Stimulated activated CD4-positive, alpha-beta T cell treated with anti-CD3 and anti-CD28 coated beads, Interleukin-12 subunit alpha, Interleukin-12 subunit beta, amount 100 ng/mL, for 24 hours (primary cell): ENCODE data around the gene CPED1.
"Not testable (repeated sequence)": the region's sequence is repeated elsewhere in the genome, so short reads cannot be mapped to it uniquely, and the experiment has no call there.

Experiments used
- DNase-seq, 2 experiments: peaks; one replicate each; pipeline ENCODE4 v3.0.0-alpha.2; 2020; ENCODE audit warnings: low read depth in 2 of 2

CPED1 gene

DNA sequence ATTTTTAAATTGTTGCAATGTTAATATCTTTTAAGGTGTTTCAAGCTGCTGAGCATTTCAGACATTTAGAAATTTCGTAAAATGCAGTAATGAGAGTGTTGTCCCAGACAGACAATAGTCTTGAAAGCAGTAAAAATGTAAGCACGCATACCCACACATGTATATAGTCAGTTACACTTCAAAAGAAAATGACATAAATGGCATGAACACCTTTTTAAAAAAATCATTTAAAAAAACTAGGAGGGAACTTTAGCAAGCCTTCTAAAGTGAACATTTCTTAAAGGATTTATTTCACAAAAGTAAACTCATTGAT lies 51.0 kb downstream of the CPED1 start:
- DNase-seq, result no peak

- no peak for DNase-seq
Observed at GRCh38 chr7:121039994-121040393, 51.5 kb downstream of the CPED1 start.

DNA sequence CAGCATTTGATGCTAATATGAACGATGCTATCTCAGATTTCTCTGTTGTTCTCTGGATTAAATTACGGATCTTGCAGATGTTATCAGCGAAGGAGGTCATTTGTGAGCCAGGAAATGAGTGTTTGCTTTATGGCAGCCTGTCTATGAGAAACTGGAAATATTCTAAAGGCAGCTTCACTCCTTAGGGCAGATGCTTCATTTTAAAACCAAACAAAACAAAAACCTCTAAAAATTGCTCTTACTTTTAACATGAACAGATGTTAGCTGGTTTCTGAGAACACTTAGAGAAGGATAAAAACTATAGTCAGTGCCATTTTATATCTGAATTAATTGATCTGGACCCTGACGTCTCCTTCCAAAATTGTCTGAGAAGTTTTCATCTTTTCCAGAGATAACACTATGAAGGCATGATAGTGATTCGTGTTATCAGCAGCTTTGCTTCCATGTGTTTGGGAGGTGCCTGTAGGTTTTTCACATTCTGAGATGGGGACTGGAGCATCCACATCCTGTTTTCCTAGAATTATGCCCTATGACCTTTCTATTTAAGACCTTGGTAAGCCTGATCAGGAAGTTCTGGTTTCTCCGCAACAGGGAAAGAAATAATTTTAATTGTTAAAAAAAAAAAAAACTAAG lies 53.1 kb downstream of the CPED1 start:
- DNase-seq, result no peak

GRCh38 chr7:121042195-121042594 lies 53.7 kb downstream of the CPED1 start:
- no peak for DNase-seq

GRCh38 chr7:121042899-121043298 lies 54.4 kb downstream of the CPED1 start:
- DNase-seq, result no peak

GRCh38 chr7:121043314-121044234 lies 55.1 kb downstream of the CPED1 start:
- DNase-seq, result no peak

DNA sequence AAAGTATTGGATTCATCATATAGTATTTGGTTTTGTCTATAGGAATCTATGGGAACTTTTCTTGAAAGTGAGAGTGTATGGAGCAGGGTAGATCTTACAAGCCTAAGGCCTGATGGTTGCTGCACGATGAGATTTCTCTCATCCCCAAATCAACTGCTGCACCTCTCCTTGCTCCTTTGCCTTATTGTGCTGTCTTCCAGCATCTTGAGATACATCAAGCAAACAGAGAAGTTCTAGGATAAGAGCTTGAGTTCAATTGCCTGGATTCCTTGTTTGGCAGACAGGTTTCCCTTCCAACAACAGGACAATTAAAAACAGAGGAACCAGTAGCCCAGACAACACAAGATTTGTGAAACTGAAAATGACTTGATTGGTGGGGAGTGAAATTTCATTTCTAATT lies 56.6 kb downstream of the CPED1 start:
- no peak for DNase-seq

DNA sequence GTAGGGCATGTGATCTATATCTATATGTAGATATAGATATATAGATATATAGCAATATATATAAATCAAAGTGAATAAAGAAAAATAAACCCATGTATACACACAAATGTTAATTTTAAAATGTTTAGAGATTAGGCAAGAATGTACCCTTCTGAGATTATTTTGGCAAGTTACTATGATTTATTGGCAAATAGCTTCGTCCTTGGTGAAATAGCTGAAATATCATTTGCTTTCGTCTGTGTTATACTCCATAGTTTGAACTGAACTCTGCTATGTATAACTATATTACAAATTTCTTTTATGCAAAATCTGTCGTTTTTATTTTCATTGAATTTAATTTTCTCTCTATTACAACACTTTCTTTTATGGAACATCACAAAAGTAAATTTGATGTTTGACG lies 57.5 kb downstream of the CPED1 start:
- no peak for DNase-seq

DNA sequence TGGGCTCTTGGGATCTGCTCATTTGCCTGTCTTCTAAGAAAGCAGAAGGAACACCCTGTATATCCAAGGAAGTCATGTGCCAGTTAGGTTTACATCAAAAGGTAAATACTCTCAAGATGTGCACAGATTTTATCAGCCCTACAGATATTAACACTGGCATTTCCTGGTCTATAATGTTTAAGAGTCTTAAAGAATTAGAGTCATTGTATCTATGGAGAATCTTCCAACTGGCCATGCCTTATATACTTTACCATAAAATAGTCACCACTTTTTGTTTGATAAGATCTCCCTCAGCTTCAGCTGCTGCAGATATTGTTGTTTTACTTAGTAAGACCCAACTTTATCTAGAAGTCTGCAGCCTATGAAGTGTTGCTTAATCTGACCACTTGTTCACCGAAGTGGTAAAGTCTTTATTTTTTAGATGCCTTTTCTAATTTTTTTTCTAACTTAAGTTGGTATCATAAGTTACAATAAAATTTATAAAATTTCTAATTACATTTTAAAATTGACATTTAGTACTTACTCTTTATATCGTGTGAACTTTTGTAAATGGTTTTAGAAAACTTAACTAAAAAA lies 58.5 kb downstream of the CPED1 start:
- no peak for DNase-seq

DNA sequence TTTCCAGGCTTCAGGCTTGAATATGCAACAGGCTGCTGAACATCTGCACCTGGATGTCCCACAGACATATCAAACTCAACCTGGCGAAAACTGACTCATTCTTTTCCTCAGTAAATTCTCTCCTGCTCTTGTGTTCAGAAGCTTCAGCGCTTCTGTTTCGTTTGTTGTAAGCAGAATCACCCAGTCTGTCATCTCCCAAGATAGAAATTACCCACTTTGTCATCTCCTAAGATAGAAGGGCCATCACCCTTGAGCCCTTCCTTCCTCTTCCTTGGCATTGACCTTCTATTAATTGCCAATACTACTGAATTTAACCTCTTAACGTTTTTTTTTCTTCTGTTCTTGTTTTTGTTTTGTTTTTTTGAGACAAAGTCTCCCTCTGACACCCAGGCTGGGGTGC lies 59.7 kb downstream of the CPED1 start:
- DNase-seq, result no peak

DNA sequence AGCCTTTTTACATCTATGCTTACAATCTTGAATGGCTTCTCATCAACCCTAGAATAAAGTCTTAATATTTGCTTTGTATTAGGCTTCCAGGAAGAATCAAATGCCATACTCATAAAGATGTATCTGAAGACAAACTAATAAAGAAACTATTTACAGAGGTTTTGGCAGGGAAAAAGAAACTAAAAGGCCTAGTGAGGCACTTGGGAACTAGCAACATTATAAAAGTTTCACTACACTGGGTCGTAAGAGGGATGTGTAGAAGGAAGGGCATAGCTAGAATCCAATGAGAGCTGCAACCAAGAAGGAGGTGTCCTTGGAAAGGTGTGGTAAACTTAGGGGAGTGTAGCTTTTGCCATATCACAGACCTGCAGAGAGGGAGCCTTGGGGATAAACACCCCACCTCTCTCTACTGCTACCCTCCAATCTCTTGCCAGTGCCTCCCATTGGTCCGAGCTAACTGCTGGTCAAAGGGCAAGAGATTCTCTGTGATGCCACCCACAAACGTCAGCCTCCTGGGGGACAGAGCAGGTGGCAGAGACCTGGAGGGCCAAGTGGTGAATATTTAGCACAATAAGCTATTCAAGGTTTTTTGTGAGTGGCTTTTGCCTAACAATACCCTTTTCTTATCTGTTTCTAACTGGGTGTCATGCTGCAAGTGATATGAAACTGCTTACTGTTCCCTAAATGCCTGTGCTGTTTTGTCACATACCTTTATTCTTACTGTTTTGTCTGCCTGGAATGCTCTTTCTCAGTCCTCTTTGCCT lies 60.7 kb downstream of the CPED1 start:
- DNase-seq, result no peak

GRCh38 chr7:121049897-121050296 lies 61.4 kb downstream of the CPED1 start:
- DNase-seq, result no peak

DNA sequence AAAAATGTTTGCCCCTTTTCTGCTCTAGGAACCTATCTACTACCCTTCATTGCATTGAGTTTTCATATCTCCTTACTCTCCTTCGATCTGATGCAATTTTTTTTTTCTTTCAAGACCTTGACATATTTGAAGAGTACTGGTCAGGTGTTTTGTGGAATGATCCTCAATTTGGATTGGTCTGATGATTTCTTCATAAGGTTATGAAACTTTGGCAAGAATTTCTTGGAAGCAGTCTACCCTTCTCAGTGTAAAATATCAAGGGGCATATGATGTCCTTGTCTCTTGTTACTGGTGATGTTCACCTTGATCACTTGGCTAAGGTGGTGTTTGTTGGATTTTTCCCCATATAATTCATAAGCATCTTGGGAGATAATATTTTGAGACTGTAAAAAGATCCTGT lies 64.7 kb downstream of the CPED1 start:
- no peak for DNase-seq

DNA sequence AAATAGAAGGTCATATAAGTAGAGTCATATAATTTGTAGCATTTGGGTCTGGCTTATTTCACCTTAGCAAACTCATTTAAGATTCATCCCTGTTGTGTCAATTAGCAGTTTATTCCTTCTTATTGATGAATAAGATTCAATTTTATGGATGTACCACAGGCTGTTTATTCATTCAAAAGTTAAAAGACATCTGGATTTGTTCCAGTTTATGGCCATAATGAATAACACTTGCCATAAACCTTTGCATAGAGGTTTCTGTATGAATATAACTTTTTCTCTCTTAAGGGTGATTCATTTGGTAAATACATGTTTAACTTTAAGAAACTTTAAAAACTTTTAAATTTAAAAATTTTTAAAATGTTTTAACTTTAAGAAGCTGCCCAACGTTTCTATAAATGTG lies 66.4 kb downstream of the CPED1 start:
- no peak for DNase-seq

- DNase-seq, result no peak
Observed at GRCh38 chr7:121057878-121058277, 69.4 kb downstream of the CPED1 start.

DNA sequence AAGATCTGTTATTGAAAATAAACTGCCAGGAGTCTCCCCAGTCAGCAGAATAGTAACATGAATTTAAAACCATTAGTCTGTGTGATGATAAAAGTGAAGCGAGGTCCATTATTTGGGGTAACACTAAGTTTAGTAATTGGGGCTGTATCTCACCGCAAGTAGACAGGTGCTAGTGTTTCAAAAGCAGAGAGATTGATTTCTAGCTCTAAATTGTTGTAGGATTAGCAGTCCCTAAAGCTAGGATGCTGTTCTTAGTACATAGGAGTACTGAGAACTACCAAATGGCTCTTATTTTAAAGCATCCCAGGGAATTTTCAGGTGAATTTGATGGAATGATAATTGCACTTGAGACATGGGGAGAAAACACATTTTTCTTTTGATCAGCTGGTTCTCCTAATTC lies 70.5 kb downstream of the CPED1 start:
- DNase-seq, result no peak

DNA sequence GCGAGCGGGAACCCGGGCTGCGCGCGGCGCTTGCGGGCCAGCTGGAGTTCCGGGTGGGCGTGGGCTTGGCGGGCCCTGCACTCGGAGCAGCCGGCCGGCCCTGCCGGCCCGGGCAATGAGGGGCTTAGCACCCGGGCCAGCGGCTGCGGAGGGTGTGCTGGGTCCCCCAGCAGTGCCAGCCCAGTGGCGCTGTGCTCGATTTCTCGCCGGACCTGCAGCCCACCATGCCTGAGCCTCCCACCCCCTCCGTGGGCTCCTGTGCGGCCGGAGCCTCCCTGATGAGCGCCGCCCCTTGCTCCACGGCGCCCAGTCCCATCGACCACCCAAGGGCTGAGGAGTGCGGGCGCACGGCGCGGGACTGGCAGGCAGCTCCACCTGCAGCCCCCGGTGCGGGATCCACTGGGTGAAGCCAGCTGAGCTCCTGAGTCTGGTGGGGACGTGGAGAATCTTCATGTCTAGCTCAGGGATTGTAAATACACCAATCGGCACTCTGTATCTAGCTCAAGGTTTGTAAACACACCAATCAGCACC lies 71.5 kb downstream of the CPED1 start:
- not testable (repeated sequence) for DNase-seq

GRCh38 chr7:121061677-121062582 lies 73.4 kb downstream of the CPED1 start:
- DNase-seq, result no peak

- DNase-seq, result no peak
Observed at GRCh38 chr7:121062671-121063279, 74.3 kb downstream of the CPED1 start.

- not testable (repeated sequence) for DNase-seq
Observed at GRCh38 chr7:121067717-121068116, 79.2 kb downstream of the CPED1 start.
